Measurements from ENCODE around the gene NEURL1B. TPM values are rescaled to one million over a fixed set of nuclear protein-coding genes. Genes with fewer than 3 reads are reported as not detected.

Gene NEURL1B
- total RNA-seq, 2 experiments from 2014 or later = 3.9 to 4.2 TPM

DNA sequence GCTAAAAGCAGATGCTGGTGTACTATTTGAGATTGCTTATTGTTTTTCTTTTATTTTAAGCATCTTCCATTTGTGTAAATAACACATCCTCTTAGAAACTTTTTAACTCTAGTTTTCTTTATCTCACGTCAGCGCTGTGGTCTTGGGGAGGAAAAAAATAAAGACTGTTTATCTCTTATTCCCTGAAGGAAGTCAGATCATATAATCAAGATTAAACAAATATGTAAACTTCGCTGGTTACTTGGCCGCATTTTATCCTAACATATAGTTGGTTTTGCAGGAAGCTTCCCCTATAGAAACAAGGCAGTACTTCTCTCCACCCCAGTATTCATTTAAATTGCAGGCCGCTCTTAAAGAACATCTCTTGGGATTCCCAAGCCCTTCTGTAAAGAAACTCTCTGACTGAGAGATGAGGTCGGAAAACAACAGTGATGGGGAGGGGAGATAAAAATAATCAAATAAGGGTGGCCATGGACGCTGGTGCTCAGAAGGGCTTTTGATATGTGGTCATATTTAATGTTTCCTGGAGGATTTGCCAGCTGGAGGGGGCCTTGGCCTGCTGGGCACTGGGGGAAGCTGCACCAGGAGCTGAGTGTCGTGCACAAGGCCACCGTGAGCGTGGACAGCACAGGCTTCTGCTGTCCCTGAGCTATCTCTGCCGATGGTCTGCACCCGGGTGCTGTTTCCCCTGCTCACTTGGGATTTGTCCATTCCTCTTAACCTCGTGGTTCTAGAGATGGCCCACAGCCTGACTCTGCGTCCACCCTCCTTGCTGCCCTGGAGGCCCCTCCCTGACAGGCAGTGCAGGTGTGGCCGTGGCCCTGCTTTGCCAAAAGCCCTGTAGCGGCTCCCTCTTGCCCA, 23.8 kb downstream of the NEURL1B start:
- no peak for ATAC-seq
- no peak for DNase-seq
- POLR2A ChIA-PET = no interaction called here
- no peaks in the 10 kb centered on the region for H3K4me1 Mint-ChIP-seq (ENCODE audit: low read depth)
- H3K9me3 Mint-ChIP-seq (ENCODE audit: insufficient read depth) = no peaks in the 10 kb centered on the region
- CTCF ChIA-PET = interaction anchor here (1.3 kb wide), 1 partner anchor 32 kb away, joined by 4 read pairs; no protein-coding TSS in a partner anchor
- no peaks in the 10 kb centered on the region for H3K27me3 Mint-ChIP-seq (ENCODE audit: low read depth)
- no peak overlapping the region for H3K27ac Mint-ChIP-seq
- no peak overlapping the region for H3K4me3 Mint-ChIP-seq
- no peaks in the 10 kb centered on the region for H3K36me3 Mint-ChIP-seq (ENCODE audit: low read depth)

- H3K27me3 Mint-ChIP-seq (ENCODE audit: low read depth) = peaks cover 2% of the 10 kb centered on the region
- ATAC-seq (no peak), DNase-seq (no peak)
- no peak overlapping the region for H3K27ac Mint-ChIP-seq
- no peak overlapping the region for H3K4me3 Mint-ChIP-seq
- H3K36me3 Mint-ChIP-seq (ENCODE audit: low read depth) = no peaks in the 10 kb centered on the region
- POLR2A ChIA-PET = no interaction called here
- H3K9me3 Mint-ChIP-seq (ENCODE audit: insufficient read depth) = no peaks in the 10 kb centered on the region
- no peaks in the 10 kb centered on the region for H3K4me1 Mint-ChIP-seq (ENCODE audit: low read depth)
- CTCF ChIA-PET = interaction anchor here (1.0 kb wide), 1 partner anchor 31 kb away, joined by 6 read pairs; no protein-coding TSS in a partner anchor
Observed at GRCh38 chr5:172666251-172666650, 25.2 kb downstream of the NEURL1B start.

DNA sequence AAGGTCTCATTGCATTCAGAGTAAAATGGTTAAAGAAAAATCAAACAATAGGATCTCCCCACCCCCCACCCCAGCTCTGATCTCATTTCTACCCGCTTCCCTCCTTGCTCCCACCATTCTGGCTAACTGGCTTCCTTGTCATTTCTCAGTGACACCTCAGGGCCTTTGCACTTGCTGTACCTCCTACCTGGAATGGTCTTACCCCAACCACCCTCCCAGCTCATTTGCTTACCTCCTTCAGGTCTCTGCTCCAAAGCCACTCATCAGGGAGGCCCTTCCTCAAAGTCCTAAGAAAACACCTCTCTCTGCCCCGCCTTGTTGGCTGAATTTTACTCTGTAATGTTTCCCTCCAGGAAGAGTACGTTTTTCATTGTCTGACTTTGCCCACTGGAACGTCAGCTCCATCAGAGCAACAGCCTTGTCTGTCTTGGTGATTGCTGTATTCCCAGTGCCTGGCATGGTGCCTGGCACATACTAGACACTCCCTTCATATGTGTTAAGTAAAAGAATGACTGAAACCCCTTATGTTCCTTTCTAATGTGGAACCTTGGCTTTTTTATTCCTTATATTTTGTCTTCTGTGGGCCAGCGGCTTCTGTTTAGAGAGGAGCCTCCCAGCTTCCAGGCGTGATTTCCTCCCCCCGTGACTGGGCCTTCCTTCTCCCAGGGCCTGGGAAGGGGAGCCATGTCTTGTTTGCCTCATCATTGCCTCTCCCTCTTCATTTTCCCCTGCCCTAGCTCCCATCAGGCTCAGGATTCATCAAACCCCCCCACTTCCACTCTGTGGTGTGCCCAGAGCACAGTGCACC, 26.9 kb downstream of the NEURL1B start:
- Mint-ChIP-seq H3K4me1 (ENCODE audit: low read depth) (no peaks in the 10 kb centered on the region), H3K4me3 (no peak overlapping the region), H3K27me3 (ENCODE audit: low read depth) (peaks cover 5% of the 10 kb centered on the region), H3K36me3 (ENCODE audit: low read depth) (no peaks in the 10 kb centered on the region), H3K27ac (no peak overlapping the region), H3K9me3 (ENCODE audit: insufficient read depth) (no peaks in the 10 kb centered on the region)
- POLR2A ChIA-PET = interaction anchor here (0.6 kb wide), 1 partner anchor 20 kb away, joined by 4 read pairs; no protein-coding TSS in a partner anchor
- DNase-seq = no peak
- CTCF ChIA-PET = no interaction called here
- ATAC-seq = no peak

- no peaks in the 10 kb centered on the region for H3K36me3 Mint-ChIP-seq (ENCODE audit: low read depth)
- H3K9me3 Mint-ChIP-seq (ENCODE audit: insufficient read depth) = no peaks in the 10 kb centered on the region
- no peaks in the 10 kb centered on the region for H3K4me1 Mint-ChIP-seq (ENCODE audit: low read depth)
- H3K27ac Mint-ChIP-seq = no peak overlapping the region
- POLR2A ChIA-PET = no interaction called here
- no peak overlapping the region for H3K4me3 Mint-ChIP-seq
- ATAC-seq (no peak), DNase-seq (no peak)
- CTCF ChIA-PET = no interaction called here
- peaks cover 5% of the 10 kb centered on the region for H3K27me3 Mint-ChIP-seq (ENCODE audit: low read depth)
Observed at GRCh38 chr5:172668594-172669071, 27.6 kb downstream of the NEURL1B start.

DNA sequence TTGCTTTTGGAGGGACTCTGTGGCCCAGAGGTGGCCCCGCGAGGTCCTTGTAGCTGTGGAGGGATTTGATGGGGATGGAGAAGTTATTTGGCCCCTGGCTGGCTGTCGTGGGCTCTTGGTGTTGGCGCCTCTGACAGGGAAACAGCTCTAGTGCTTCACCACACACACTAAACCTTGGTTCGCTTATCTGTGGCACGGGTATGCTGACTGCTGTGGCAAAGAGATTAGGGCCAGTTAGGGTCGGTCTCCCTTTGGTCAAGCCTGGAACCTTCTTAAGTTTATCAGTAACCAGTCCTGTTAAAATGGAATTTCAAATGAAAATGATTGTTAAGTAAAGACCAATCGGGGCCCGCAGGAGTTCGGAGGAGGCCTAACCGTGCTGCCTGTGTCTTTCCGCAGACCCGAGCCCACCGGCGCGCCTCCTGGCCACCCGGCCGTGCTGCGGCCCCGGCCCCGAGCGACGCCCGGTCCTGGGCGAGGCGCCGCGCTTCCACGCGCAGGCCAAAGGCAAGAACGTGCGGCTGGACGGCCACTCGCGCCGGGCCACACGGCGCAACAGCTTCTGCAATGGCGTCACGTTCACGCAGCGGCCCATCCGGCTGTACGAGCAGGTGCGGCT, 28.4 kb downstream of the NEURL1B start:
- Mint-ChIP-seq H3K4me1 (ENCODE audit: low read depth) (no peaks in the 10 kb centered on the region), H3K4me3 (no peak overlapping the region), H3K9me3 (ENCODE audit: insufficient read depth) (no peaks in the 10 kb centered on the region), H3K27ac (no peak overlapping the region), H3K36me3 (ENCODE audit: low read depth) (no peaks in the 10 kb centered on the region), H3K27me3 (ENCODE audit: low read depth) (peaks cover 5% of the 10 kb centered on the region)
- ATAC-seq = no peak
- no peak for DNase-seq
- POLR2A ChIA-PET = no interaction called here
- CTCF ChIA-PET = no interaction called here

GRCh38 chr5:172670005-172670402, 28.9 kb downstream of the NEURL1B start:
- no peak overlapping the region for H3K27ac Mint-ChIP-seq
- no peak for DNase-seq
- H3K4me3 Mint-ChIP-seq = no peak overlapping the region
- H3K27me3 Mint-ChIP-seq (ENCODE audit: low read depth) = peaks cover 5% of the 10 kb centered on the region
- no peaks in the 10 kb centered on the region for H3K4me1 Mint-ChIP-seq (ENCODE audit: low read depth)
- no peaks in the 10 kb centered on the region for H3K36me3 Mint-ChIP-seq (ENCODE audit: low read depth)
- no peak for ATAC-seq
- POLR2A ChIA-PET = no interaction called here
- CTCF ChIA-PET = no interaction called here
- no peaks in the 10 kb centered on the region for H3K9me3 Mint-ChIP-seq (ENCODE audit: insufficient read depth)

DNA sequence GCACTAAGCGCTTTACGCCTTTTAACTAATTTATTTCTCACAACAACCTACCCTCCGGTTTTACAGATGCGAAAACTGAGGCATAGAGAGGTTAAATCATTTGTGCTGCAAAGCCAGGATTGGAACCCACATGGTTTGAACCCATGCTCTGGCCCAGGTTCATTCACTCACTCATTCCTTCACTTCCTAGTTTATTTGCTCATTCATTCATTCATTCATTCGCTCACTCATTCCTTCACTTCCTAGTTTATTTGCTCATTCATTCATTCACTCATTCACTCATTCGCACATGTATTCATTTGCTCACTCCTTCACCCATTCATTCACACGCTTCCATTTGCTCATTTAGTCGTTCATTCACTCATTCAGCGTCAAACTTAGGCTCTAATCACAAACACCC, 29.4 kb downstream of the NEURL1B start:
- Mint-ChIP-seq H3K4me3 (no peak overlapping the region), H3K27me3 (ENCODE audit: low read depth) (peaks cover 5% of the 10 kb centered on the region), H3K4me1 (ENCODE audit: low read depth) (no peaks in the 10 kb centered on the region), H3K27ac (no peak overlapping the region), H3K36me3 (ENCODE audit: low read depth) (no peaks in the 10 kb centered on the region), H3K9me3 (ENCODE audit: insufficient read depth) (no peaks in the 10 kb centered on the region)
- no peak for ATAC-seq
- ChIA-PET POLR2A (no interaction called here), CTCF (no interaction called here)
- DNase-seq = no peak

GRCh38 chr5:172671091-172671490, 30.0 kb downstream of the NEURL1B start:
- peaks cover 5% of the 10 kb centered on the region for H3K27me3 Mint-ChIP-seq (ENCODE audit: low read depth)
- CTCF ChIA-PET = no interaction called here
- no peaks in the 10 kb centered on the region for H3K4me1 Mint-ChIP-seq (ENCODE audit: low read depth)
- H3K36me3 Mint-ChIP-seq (ENCODE audit: low read depth) = no peaks in the 10 kb centered on the region
- DNase-seq (no peak), ATAC-seq (no peak)
- POLR2A ChIA-PET = no interaction called here
- H3K4me3 Mint-ChIP-seq = no peak overlapping the region
- no peak overlapping the region for H3K27ac Mint-ChIP-seq
- no peaks in the 10 kb centered on the region for H3K9me3 Mint-ChIP-seq (ENCODE audit: insufficient read depth)

GRCh38 chr5:172672681-172673080, 31.6 kb downstream of the NEURL1B start:
- POLR2A ChIA-PET = interaction anchor here (0.6 kb wide), 1 partner anchor 266 kb away, joined by 4 read pairs; no protein-coding TSS in a partner anchor
- Mint-ChIP-seq H3K27ac (no peak overlapping the region), H3K4me1 (ENCODE audit: low read depth) (no peaks in the 10 kb centered on the region), H3K9me3 (ENCODE audit: insufficient read depth) (no peaks in the 10 kb centered on the region), H3K27me3 (ENCODE audit: low read depth) (peaks cover 5% of the 10 kb centered on the region), H3K4me3 (no peak overlapping the region), H3K36me3 (ENCODE audit: low read depth) (no peaks in the 10 kb centered on the region)
- CTCF ChIA-PET = no interaction called here
- no peak for ATAC-seq
- no peak for DNase-seq

GRCh38 chr5:172674155-172674554, 33.1 kb downstream of the NEURL1B start:
- ATAC-seq (no peak), DNase-seq (no peak)
- no peak overlapping the region for H3K4me3 Mint-ChIP-seq
- no peaks in the 10 kb centered on the region for H3K36me3 Mint-ChIP-seq (ENCODE audit: low read depth)
- ChIA-PET CTCF (no interaction called here), POLR2A (no interaction called here)
- H3K27ac Mint-ChIP-seq = no peak overlapping the region
- H3K27me3 Mint-ChIP-seq (ENCODE audit: low read depth) = peaks cover 5% of the 10 kb centered on the region
- no peaks in the 10 kb centered on the region for H3K4me1 Mint-ChIP-seq (ENCODE audit: low read depth)
- H3K9me3 Mint-ChIP-seq (ENCODE audit: insufficient read depth) = no peaks in the 10 kb centered on the region

GRCh38 chr5:172676914-172677475, 35.9 kb downstream of the NEURL1B start:
- ATAC-seq = no peak

More at GRCh38 chr5:172676914-172677475, 35.9 kb downstream of the NEURL1B start:
- ChIA-PET CTCF (no interaction called here), POLR2A (no interaction called here)
- no peaks in the 10 kb centered on the region for H3K4me1 Mint-ChIP-seq (ENCODE audit: low read depth)
- H3K27ac Mint-ChIP-seq = no peak overlapping the region
- no peaks in the 10 kb centered on the region for H3K9me3 Mint-ChIP-seq (ENCODE audit: insufficient read depth)
- H3K27me3 Mint-ChIP-seq (ENCODE audit: low read depth) = peaks cover 4% of the 10 kb centered on the region
- no peaks in the 10 kb centered on the region for H3K36me3 Mint-ChIP-seq (ENCODE audit: low read depth)
- H3K4me3 Mint-ChIP-seq = no peak overlapping the region
- no peak for DNase-seq

Data from activated CD8-positive, alpha-beta T cell treated with anti-CD3 and anti-CD28 coated beads, Interleukin-2, amount 10 ng/mL, durations not matched to agents 7 days and 5 days (primary cell).